Measurements from ENCODE around the gene APEH.
"Not testable (repeated sequence)": the region's sequence is repeated elsewhere in the genome, so short reads cannot be mapped to it uniquely, and the experiment has no call there.

The APEH gene

DNA sequence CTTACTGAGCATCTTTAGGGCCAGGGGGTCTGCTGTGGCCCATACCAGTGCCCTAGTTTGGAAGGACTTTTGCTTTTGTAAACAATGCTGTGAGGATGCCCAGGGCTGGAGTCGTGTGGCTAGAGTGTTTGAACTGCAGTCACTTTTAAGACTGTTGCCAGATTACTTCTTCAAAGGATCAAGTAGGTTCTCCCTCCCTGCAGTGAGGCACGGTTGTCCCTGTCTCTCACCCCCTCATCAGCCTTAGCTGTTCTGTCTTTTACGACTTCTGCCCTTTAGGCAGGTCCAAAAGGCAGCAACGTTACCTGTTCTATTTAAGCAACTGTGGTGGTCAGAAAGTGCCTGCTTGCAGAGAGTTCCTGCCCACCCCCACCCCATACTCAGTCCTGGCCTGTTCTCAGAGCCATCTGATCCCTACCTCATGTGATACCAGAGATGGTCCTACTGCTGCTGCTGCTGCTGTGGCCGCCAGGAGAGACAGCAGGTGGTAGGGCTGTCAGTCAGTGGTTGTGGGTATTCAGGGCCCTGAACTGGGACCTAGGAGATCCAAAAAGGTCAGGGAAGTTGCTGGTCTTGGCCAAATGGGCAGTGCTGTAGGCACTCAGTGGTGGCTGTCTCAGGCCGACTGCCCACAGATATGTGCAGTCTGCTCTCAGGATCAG is 20.4 kb downstream of the APEH start:
- not testable (repeated sequence) for DNase-seq

DNA sequence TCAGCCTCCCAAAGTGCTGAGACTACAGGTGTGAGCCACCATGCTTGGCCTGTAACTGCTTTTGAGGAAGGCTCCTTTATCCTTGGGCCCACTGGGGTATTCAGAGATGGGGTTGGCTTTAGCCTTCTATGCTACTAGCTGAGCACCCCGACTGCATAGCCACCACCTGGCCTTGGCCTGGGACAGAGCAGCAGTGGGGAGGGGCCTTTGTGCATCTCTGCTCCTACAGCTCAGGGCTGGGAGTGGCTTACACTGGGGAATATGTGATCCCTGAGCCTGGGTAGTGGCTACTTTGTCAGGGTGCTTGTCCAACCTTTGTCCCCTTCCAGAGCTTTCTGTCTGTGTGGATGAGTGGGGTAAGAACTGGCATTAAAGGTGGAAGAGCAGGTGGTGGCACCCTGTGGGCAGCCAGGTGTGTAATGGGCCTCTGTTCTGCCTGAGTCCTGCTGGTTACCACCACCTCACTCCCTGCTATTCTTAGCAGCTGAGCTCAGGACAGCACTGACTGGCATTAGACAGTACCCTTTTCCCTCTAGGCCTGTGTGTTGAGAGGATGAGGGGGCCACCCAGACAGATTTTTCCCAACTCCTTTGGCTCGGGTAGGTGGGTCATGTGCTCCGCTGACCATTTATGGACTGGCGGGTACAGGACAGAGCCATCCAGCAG is 21.3 kb downstream of the APEH start:
- not testable (repeated sequence) for DNase-seq

DNA sequence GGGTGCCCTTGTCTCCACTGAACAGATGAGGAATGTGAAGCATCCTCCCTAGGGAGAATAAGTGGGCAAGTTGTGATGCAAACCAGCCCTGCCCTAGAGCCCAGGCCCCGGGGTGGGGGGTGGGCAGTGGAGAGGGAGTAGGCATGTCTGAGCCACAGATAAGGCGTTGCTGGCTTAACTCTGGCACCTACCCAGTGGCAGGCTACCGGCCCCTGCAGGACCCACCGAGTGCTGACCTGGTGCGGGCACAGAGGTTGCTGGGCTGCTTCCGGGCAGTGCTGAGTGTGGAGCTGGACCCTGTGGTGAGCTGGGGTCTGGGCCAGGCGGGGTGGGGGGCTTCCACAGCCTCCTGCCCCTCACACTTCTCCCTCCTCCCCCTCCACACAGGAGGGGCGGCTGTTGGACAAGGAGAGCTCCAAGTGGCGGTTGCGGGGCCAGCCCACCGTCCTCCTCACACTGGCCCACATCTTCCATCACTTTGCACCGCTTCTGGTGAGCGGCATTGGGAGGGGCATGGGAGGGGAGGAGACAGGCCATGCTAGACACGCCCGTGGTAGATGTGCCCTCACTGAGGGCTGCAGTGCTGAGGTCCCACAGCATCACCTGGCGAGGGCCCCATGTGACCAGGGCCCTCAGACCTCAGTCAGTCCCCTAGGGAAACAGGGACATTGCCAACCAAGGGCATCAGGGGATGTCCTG is 25.3 kb downstream of the APEH start:
- no peak for DNase-seq

DNA sequence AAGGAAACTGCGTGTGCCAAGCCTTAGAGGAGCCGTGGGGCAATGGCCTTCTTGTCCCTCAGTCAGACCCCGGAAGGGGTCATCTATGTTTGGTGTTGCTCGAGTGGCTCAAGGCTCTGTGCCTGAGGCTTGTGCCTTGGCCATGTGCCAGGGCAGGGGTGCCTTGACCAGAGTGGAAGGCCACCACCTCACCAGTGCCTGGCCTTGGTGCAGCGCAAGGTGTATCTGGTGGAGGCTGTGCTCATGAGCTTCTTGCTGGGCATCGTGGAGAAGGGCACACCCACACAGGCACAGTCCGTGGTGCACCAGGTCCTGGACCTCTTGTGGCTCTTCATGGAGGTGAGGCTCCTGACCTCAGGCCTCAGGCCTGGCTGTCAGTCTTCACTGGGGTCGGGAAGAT is 25.9 kb downstream of the APEH start:
- DNase-seq: no peak

DNA sequence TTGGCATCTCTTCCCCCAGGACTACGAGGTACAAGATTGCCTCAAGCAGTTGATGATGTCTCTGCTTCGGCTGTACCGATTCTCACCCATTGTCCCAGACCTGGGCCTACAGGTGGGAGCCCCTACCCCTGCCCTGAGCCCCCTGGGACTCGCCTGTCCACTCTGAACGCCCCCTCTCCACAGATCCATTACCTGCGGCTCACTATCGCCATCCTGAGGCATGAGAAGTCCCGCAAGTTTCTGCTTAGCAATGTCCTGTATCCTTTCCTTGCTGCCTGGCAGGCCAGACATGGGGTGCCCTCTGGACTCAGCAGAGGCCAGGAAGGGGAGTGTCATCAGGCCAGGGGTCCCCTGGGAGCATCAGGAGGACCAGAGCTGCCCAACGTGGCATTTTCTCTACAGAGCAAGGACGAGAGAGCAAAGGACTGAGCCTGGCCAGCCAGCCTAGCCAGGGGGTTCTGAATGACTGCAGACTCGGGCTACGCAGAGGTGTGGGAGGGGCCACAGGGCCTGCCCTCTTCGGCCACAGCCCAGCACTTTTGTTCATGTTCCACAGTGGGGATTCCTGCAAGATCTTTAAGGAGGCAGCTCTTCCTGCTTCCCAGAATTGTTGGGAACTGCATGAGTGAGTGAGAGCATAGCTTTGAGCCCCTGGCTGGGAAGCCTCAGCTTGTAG is 26.4 kb downstream of the APEH start:
- no peak for DNase-seq

DNA sequence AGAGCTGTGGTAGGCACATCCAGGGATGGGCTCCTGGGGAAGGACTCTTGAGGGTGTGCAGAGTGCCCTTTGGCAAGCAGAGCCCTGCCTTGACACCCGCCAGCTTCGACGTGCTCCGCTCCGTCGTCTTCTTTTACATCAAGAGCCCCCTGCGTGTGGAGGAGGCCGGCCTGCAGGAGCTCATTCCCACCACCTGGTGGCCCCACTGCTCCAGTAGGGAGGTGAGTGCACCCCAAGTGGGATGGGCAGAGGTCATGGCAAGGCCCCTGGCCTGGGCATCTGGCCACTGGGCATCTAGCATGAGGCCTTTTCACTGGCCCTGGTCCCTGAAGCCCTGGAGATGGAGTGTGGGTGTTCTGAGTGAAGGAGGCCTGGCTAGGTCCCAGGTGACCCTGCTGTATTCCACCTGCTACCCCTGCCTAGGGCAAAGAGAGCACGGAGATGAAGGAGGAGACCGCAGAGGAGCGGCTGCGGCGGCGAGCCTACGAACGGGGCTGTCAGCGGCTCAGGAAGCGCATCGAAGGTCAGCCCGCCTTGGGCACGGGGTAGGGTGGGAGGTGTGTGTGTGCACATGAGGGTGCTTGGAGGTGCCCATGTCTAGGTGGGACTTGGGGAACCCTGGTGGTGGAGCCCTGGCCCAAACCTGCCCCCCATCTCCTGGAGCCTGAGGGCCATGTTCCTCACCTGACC is 27.4 kb downstream of the APEH start:
- no peak for DNase-seq

DNA sequence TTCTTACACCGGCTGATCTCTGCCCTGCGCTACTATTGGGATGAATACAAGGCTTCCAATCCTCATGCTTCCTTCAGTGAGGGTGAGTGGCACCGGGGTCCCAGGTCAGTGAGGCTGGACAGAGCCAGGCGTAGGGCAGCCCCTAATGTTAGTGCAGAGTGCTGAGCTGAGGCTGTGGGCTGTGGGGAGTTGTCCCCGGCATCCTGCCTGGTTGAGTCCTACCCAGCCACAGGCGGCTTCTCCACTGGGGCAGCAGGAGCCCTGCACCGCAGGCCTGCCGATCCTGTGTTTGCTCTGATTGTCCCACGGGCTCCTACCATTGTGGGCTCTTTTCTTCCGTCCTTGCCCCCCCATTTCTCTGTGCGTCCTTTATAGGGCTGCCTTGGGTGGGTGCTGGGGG is 28.5 kb downstream of the APEH start:
- DNase-seq: no peak

DNA sequence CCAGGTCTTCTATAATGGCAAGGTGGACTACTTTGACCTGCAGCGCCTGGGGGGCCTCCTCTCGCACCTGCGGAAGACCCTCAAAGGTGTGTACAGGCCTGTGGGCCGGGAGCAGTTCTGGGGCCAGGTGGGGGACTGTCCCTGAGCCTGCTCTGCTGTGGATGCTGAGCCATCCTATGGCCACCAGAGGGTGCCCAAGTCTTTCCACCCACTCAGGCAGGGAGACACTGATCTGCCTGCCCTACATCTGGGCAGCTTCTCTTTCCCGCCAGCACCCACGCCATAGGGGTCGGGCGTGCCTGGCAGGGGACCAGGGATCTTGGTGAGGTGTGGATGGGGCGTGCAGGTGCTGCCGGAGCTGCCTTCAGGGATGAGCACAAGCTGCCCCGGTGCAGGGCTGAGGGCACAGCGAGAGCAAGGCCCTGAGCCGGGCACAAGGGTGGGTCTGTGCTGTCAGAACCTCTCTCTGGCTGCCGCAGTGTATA is 29.3 kb downstream of the APEH start:
- DNase-seq: peak; percentile 74 to 76

DNA sequence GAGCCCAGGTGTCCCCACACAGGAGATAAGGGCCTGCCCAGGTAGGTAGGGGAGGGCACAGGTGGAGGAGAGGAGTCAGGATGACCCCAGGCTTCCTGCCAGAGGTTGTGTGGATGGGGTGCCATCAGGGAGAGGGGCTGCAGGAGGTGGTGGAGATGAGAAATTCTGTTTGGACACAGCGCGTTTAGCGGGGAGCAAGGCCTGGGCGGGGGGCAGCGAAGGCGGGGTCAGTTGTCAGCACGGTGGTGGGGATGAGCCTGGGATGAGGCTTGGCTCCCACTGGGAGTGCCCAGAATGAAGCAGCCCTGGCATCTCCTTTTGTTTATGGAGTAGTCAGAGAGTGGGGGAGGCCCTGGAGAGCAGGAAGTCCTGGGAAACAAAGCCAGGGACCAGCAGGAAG is 29.8 kb downstream of the APEH start:
- no peak for DNase-seq

DNA sequence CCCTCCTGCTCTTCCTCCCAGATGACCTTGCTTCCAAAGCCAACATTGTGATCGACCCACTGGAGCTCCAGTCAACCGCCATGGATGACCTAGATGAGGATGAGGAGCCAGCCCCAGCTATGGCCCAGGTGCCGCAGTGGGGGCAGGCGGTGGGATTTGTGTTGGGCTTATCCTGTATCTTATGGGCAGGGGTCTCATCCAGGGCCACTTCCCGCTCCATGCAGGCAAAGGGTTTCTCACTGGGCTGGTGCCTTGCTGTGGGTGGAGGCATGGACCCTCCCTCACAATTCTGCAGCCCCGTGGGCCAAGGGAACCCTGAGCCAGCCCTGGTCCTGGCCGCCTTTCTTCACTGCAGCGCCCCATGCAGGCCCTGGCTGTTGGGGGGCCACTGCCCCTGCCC is 30.5 kb downstream of the APEH start:
- no peak for DNase-seq

DNA sequence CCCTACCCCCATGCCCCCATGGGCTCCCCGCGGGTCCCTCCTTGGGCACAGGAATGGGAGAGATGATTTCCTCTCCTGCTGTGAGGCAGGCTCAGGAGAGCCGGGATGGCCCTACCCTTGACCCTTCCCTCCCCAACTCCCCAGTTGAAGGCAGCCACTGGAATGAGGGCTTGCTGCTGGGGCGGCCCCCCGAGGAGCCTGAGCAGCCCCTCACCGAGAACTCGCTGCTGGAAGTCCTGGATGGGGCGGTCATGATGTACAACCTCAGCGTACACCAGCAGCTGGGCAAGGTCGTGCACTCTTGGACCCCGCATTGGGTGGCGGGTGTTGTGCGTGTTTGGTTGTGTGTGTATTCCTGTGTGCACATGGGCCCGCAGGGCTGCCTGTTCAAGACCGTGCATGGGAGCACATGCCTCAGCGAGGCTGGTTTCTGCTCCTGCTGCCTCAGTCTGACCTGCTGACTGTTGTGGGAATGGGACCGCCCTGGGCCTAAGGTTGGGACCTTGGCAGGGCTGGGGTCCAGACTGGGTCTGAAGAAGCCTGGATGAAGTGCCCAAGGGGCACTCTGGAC is 31.3 kb downstream of the APEH start:
- DNase-seq: no peak

DNA sequence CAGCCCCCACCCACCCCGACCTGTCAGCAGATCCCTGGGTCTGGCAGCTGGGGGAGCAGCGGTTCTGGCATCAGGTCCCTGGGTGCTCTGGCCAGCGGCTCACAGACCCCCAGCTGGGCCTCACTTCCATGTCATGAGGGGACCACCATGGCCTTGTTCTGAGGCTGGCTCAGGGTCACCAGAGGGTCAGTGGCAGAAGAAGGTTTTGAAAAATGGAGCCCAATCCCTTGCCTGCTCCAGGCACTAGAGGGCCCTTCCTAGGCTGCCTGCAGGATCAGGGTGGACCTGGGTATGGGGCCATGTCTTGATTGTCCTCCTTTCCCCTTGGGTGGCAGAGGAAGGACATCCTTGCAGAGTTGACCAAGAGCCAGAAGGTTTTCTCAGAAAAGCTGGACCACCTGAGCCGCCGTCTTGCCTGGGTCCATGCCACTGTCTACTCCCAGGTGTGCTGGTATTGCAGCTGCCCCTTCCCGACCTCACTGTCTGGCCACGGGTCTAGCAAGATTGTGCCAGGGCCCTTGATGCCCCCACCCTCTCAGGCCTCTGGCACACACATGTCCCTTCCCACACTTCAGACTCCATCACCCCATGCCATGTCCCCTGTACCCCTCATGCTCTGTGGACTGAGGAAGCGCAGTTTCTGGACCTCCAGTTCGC is 32.4 kb downstream of the APEH start:
- no peak for DNase-seq

DNA sequence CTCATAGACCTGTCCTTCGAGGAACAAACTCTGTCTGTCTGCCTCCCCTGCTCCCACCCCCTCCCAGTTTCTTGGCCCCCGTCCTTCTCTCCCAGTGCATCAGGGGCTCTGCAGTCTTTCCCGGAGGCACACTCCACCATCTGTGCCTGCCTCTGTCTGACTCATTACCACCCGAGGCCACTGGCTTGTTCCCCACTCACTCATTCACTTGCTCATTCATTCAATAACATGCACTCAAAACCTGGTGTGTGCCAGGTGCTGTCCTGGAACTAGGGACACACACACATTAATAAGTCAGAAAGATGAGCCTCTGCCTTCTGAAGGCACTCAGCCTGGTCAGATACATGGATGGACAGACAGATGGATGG is 32.9 kb downstream of the APEH start:
- no peak for DNase-seq

DNA sequence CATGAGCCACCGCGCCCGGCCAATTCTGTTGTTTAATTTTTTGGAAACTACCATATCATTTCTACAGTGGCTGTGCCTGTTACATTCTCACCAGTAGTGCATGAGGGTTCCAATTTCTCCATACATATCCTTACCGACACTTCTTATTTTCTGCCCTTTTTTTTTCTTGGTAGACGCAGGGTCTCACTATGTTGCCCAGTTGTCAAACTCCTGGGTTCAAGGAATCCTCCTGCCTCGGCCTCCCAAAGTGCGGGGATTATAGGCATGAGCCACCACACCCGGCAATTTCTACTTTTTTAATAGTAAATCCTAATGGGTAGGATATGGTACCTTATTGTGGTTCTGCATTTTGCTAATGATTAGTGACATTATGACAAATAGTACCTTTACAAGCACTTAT is 35.7 kb downstream of the APEH start:
- no peak for DNase-seq

DNA sequence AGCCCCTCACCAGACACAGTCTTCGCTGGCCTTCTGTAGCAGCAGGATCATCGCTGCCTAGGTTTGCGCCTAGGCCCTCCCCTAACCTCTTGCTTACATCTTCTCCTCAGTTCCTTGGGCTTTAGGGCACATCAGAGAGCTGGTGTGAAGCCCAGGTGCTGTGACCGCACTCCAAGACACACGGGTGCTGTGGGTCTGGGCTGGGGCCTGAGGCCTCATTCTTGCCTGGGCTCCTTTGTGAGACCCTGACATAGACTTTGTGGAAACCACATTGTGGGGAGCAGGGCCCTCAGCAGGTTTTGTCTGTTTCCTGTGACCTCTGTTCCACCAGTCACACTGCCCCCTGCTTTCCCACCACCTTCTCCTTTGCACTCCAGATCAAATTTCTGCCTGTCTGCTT is 37.3 kb downstream of the APEH start:
- no peak for DNase-seq

DNA sequence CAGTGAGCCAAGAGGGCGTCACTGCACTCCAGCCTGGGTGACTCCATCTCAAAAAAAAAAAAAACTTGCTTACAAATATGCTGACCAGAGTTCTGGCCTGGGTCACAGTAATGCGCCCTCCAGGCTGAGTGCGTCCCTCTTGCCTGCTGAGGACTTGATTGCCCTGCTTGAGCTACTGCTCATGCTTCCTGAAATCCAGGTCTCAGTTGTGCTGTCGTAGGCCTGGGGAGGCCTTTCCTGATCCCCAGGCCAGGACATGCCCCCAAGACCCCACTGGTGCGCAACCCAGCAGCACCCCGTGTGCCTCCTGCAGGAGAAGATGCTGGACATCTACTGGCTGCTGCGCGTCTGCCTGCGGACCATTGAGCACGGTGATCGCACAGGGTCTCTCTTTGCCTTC is 38.0 kb downstream of the APEH start:
- DNase-seq: no peak

DNA sequence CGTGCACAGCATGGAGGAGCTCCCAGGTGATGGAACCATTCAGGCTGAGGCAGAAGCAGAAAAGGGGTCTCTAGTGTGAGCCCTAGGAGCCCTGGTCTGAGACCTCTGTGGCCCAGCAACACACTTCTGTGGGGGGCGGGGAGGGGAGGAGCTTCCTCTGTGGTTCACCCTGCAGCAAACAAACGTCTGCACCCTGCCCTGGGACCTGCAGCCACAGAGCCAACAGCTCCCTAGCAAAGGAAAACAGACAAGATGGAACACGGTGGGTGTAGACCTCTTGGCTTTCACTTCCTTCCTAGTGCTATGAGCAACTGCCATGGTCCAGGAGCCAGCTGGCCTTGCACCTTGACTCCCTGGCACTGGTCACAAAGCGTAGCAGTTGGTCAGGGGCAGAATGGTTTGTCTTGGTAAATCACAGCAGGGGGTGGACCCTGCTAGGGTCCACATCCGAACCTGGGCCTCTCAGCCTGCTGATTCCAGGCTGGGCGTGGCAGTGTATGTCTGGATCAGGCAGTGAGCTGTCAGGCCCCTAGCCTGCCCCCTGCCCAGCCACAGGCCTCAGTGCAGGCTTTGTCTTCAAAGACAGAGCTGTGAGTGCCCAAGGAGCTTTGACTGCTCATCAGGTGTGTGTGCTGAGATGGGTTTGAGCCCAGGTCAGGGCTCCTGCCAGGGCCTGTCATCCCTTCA is 38.6 kb downstream of the APEH start:
- no peak for DNase-seq

DNA sequence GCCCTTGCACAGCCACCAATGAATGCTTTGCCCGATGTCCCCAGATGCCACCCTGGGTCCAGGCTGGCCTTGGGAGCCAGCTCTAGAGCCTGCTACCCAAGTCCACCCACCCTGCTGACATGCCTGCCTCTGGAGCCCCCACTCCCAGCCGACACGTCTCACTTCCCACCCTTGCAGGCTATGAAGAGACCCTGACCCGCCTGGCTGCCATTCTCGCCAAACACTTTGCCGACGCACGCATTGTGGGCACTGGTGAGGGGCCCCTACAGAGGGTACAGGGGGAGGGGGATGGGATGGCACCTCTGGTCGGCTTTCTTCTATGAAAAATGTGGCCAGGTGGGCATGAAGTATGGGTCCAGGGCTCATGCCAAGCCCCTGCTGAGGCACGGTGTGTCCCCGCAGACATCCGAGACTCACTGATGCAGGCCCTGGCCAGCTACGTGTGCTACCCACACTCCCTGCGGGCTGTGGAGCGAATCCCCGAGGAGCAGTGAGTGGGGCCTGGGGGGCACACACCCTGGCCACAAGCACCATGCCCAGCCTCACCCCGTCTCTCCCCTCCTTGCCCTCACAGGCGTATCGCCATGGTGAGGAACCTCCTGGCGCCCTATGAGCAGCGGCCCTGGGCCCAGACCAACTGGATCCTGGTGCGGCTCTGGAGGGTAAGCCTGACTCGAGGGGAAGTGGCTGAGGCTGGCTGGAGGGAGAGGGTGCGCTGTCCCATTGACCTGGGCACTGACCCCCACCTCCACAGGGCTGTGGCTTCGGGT is 39.4 kb downstream of the APEH start:
- DNase-seq: no peak

DNA sequence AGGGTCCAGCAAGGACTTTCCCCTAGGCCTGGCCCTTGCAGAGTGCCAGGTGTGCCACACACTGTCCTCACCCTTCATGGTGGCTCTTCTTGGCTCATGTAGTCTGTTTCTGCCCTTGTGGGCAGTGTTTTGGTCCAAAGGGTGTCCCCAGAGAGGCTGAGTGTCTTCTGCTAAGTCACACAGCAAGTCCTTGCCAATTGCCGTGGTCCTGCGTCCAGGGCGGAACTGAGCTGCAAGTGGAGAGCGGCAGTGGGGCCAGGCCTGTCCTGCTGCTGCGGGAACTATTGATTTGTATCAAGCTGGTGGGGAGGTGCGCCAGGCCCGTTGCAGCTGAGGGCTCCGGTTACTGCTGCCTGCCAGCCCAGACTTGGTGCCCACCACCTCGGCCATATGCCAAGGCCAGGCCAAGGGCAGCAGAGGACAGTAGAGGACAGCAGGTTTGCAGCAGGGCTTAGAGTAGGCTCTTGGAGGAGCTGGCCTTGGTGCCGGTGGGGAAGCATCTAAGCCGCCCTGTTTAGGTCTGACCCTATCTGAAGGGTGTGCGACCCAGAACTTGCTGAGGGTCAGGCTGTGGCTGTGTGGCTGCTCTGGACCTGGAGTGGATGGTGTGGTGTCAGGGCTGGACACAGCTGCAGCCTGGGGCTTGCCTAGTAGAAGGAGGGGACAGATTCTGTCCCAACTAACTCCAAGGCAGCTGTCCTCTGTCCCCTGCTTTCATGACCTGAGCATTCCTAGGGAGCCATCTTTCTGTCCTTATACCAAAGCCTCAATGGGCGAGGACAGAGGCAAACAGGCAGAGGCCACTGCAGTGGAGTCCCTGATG is 40.8 kb downstream of the APEH start:
- DNase-seq: no peak

DNA sequence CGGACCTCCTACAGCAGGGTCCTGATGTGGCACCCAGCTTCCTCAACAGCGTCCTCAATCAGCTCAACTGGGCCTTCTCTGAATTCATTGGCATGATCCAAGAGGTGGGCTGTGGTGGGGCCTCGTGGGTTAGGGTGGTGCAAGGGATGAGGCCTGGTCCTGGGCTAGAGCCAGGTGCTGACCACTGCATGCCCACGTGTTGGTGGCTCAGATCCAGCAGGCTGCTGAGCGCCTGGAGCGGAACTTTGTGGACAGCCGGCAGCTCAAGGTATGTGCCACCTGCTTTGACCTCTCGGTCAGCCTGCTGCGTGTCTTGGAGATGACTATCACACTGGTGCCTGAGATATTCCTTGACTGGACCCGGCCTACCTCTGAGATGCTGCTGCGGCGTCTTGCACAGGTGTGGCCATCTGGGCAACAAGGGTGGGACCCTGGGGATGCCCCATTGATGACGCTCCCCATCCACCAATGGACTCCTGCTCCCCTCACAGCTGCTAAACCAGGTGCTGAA is 41.5 kb downstream of the APEH start:
- DNase-seq: no peak

All from CD4-positive, alpha-beta T cell treated with Interleukin-4 for 1 hour (primary cell).